ENCODE results near the gene SCN4A.

DNA sequence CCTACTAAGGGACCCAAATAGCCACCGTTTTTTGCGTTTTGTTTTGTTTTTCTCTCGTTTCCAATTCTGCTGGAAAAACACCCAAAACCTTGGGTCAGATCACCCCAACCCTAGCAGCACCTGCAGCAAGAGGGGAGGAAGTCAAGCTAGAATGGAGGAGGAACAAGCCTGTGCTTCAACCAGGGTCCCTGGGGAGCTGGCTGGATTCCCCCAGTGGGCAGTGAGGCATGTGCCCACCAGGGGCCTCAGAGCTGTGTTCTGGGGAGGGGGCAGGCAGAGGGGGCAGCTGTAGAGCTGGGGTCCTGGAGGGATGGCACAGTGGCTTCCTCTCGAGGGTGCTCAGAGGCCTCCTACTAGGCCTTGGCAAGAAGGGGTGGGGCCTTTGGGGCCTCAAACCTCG, 47.1 kb downstream of the SCN4A start:
- TF ChIP-seq GATA2 (IDR thresholded peaks at IDR 0.05; ENCODE audit: low read depth, low read length) (no peak), GATA3 (IDR thresholded peaks at IDR 0.05; ENCODE audit: low read depth, low read length) (no peak)

Measured in SH-SY5Y (cell line).